Ovary (tissue), 3 donors: ENCODE measurements around the gene DLX6.

Experiments
- POLR2A ChIP-seq: fragments of 450-650 bp; IDR thresholded peaks from one replicate; pipeline ENCODE4 v1.6.1; 2017; ENCODE audit warnings: antibody characterized with exemption, mild to moderate bottlenecking, moderate library complexity
- TF ChIP-seq, protein P1 (sequence below), 3 donors: fragments of 450-650 bp in 2 of 3; fragments of 200-600 bp in 1 of 3; IDR thresholded peaks; one replicate each; pipeline versions ENCODE4 v1.5.1 to v1.8.0; 2016 to 2022; ENCODE audit warnings: antibody characterized with exemption in 3 of 3, mild to moderate bottlenecking in 1 of 3
- donor health status: DM: no; HTN: no; CAD: no.

DNA sequence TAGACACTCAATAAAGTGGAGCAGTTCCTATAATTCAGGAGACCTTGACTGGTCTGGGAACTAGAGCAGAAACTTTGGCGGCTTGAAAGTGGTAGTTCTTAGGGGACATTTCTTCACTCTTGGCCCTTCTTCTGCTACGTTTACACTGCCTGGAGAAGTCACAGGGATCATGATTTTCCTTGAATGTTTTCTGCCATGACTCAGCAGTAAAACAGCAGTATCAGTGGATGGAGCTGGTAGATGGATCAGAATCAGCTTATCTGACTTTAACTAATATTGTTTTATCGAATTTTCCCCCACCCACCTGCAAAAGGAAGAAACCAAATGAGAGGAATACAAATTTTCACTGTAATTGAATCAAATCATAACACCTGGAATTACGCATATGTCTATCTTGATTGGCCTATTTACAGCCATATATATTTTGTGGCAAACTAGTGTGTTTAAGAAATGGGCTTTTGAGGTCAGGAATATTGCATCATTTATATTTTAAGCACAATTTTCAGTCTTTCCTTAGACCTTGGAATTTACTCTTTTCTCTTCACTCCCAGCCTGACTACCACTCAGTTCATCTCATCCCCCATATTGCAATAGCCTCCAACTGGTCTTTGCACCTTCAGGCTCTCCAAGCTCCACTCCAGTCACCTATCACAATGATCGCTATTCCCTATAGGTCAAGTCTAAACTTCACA, 34.2 kb downstream of the DLX6 start:
- TF ChIP-seq POLR2A = no peak
- TF ChIP-seq, protein P1, sequence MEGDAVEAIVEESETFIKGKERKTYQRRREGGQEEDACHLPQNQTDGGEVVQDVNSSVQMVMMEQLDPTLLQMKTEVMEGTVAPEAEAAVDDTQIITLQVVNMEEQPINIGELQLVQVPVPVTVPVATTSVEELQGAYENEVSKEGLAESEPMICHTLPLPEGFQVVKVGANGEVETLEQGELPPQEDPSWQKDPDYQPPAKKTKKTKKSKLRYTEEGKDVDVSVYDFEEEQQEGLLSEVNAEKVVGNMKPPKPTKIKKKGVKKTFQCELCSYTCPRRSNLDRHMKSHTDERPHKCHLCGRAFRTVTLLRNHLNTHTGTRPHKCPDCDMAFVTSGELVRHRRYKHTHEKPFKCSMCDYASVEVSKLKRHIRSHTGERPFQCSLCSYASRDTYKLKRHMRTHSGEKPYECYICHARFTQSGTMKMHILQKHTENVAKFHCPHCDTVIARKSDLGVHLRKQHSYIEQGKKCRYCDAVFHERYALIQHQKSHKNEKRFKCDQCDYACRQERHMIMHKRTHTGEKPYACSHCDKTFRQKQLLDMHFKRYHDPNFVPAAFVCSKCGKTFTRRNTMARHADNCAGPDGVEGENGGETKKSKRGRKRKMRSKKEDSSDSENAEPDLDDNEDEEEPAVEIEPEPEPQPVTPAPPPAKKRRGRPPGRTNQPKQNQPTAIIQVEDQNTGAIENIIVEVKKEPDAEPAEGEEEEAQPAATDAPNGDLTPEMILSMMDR (IDR thresholded peaks at IDR 0.05) = no peak
